GM12878 (cell line): ENCODE data around the gene TRPT1. TPM values are rescaled to one million over a fixed set of nuclear protein-coding genes. Genes with fewer than 3 reads are reported as not detected.
A peak's percentile ranks its signal among the peaks of the same experiment; 100 is the strongest.

Experiments used
- BHLHE40 ChIP-seq, 2 experiments: fragments of 450-650 bp in 1 of 2; IDR thresholded peaks; 2 replicates each; pipeline ENCODE4 v1.6.1; 2011 to 2017; ENCODE audit warnings: low read depth in 2 of 2, borderline replicate concordance in 1 of 2, improper control_type of control experiment in 1 of 2, low read length in 1 of 2, mild to moderate bottlenecking in 1 of 2
- CBFB ChIP-seq: IDR thresholded peaks from 2 replicates; pipeline ENCODE4 v1.6.1; 2016; ENCODE audit warnings: antibody characterized with exemption, low read depth
- CHD1 ChIP-seq: IDR thresholded peaks from 2 replicates; pipeline ENCODE4 v1.6.1; 2012; ENCODE audit warnings: low read depth, low read length, improper control_type of control experiment
- CHD4 ChIP-seq: fragments of 200-600 bp; sonication (generic); IDR thresholded peaks from 2 replicates; pipeline ENCODE4 v1.6.1; 2016; ENCODE audit warnings: mild to moderate bottlenecking
- CREM ChIP-seq: IDR thresholded peaks from 2 replicates; pipeline ENCODE4 v1.6.1; 2014; ENCODE audit warnings: antibody characterized with exemption, low read depth
- DPF2 ChIP-seq: fragments of 450-650 bp; IDR thresholded peaks from 2 replicates; pipeline ENCODE4 v1.6.1; 2017; ENCODE audit warnings: mild to moderate bottlenecking
- EGR1 ChIP-seq, 2 experiments: IDR thresholded peaks; 1 replicate in 1 of 2; 2 replicates in 1 of 2; pipeline ENCODE4 v1.6.1; 2011 to 2012; ENCODE audit warnings: low read depth in 2 of 2, low read length in 2 of 2, borderline replicate concordance in 1 of 2, mild to moderate bottlenecking in 1 of 2, moderate library complexity in 1 of 2
- JUNB ChIP-seq: IDR thresholded peaks from 2 replicates; pipeline ENCODE4 v1.6.1; 2016; ENCODE audit warnings: antibody characterized with exemption, mild to moderate bottlenecking
- MEF2A ChIP-seq: IDR thresholded peaks from 2 replicates; pipeline ENCODE4 v1.6.1; 2011; ENCODE audit warnings: low read depth, mild to moderate bottlenecking, low read length, moderate library complexity; ENCODE audit not compliant: insufficient read depth
- NR2C1 ChIP-seq: fragments of 450-650 bp; IDR thresholded peaks from 2 replicates; pipeline ENCODE4 v1.6.1; 2017; ENCODE audit warnings: antibody characterized with exemption, mild to moderate bottlenecking, moderate library complexity
- NR2F1 ChIP-seq: fragments of 450-650 bp; conservative IDR thresholded peaks from 2 replicates; pipeline ENCODE4 v1.6.1; 2017; ENCODE audit warnings: mild to moderate bottlenecking
- PAX5 ChIP-seq: IDR thresholded peaks from 2 replicates; pipeline ENCODE4 v1.6.1; 2011; ENCODE audit warnings: low read depth, low read length, borderline replicate concordance
- PML ChIP-seq: IDR thresholded peaks from 2 replicates; pipeline ENCODE4 v1.6.1; 2012; ENCODE audit warnings: low read length, inconsistent platforms
- POLR2AphosphoS2 ChIP-seq: IDR thresholded peaks from 2 replicates; pipeline ENCODE4 v1.6.1; 2011; ENCODE audit warnings: low read depth, mild to moderate bottlenecking, low read length, improper control_type of control experiment, moderate library complexity
- POU2F2 ChIP-seq: IDR thresholded peaks from 3 replicates; pipeline ENCODE4 v1.6.1; 2011; ENCODE audit warnings: low read depth, mild to moderate bottlenecking, low read length, borderline replicate concordance
- SMARCA5 ChIP-seq: fragments of 450-650 bp; IDR thresholded peaks from 2 replicates; pipeline ENCODE4 v1.6.1; 2017; ENCODE audit warnings: mild to moderate bottlenecking
- SP1 ChIP-seq: IDR thresholded peaks from one replicate; pipeline ENCODE4 v1.6.1; 2011; ENCODE audit warnings: low read depth, low read length
- TARDBP ChIP-seq: IDR thresholded peaks from 2 replicates; pipeline ENCODE4 v1.6.1; 2016; ENCODE audit warnings: borderline replicate concordance
- TCF12 ChIP-seq: IDR thresholded peaks from 2 replicates; pipeline ENCODE4 v1.6.1; 2011; ENCODE audit warnings: low read depth, mild to moderate bottlenecking, low read length
- TCF3 ChIP-seq: IDR thresholded peaks from 2 replicates; pipeline ENCODE4 v1.6.1; 2012; ENCODE audit warnings: low read depth, mild to moderate bottlenecking, low read length, borderline replicate concordance; ENCODE audit not compliant: insufficient read depth
- USF2 ChIP-seq: IDR thresholded peaks from 2 replicates; pipeline ENCODE4 v1.6.1; 2011; ENCODE audit warnings: low read depth, low read length, improper control_type of control experiment, borderline replicate concordance
- YY1 ChIP-seq: IDR thresholded peaks from 2 replicates; pipeline ENCODE4 v1.6.1; 2011; ENCODE audit warnings: low read depth, mild to moderate bottlenecking, low read length
- ZNF274 ChIP-seq: IDR thresholded peaks from one replicate; pipeline ENCODE4 v1.8.0; 2011; ENCODE audit not compliant: insufficient read length, insufficient read depth
- ZNF687 ChIP-seq: fragments of 450-650 bp; IDR thresholded peaks from 2 replicates; pipeline ENCODE4 v1.6.1; 2017; ENCODE audit warnings: mild to moderate bottlenecking, moderate library complexity
- polyA plus RNA-seq, 11 experiments: library from polyadenylated mRNA; depleted of rRNA in 4 of 11; unstranded in 6 of 11; stranded (reverse) in 5 of 11; fragments of >200 nt; fragmentation: Nextera tagmentation in 4 of 11; fragmentation: Illumina TruSeq in 1 of 11; extraction: Ambion mirVana in 4 of 11; extraction: Trizol in 1 of 11; gene quantifications; 1 replicate in 1 of 11; 2 replicates in 10 of 11; pipeline versions ENCODE4 v1.2.1 to v1.2.3, GENCODE V29; 2011 to 2016; ENCODE audit warnings: inconsistent platforms in 2 of 11, missing spikeins in 2 of 11, low read depth in 1 of 11
- total RNA-seq, 4 experiments: library from RNA; depleted of rRNA in 3 of 4; stranded (reverse); fragments of >200 nt in 3 of 4; fragmentation: Illumina TruSeq in 1 of 4; extraction: Trizol in 1 of 4; gene quantifications; 2 replicates each; pipeline versions ENCODE4 v1.2.1 to v1.2.3, GENCODE V29; 2013 to 2021
- TF ChIP-seq, protein P1 (sequence below): IDR thresholded peaks from 2 replicates; pipeline ENCODE4 v1.6.1; 2011; ENCODE audit warnings: low read depth, mild to moderate bottlenecking, low read length, moderate library complexity, borderline replicate concordance; ENCODE audit errors: extremely low read depth

The TRPT1 gene
- total and polyA plus RNA-seq, 10 of the 15 experiments (the other 5 are each of a cell fraction or from before 2014, with no cell fraction given): 7.1 to 63.0 (median 31.4) TPM

DNA sequence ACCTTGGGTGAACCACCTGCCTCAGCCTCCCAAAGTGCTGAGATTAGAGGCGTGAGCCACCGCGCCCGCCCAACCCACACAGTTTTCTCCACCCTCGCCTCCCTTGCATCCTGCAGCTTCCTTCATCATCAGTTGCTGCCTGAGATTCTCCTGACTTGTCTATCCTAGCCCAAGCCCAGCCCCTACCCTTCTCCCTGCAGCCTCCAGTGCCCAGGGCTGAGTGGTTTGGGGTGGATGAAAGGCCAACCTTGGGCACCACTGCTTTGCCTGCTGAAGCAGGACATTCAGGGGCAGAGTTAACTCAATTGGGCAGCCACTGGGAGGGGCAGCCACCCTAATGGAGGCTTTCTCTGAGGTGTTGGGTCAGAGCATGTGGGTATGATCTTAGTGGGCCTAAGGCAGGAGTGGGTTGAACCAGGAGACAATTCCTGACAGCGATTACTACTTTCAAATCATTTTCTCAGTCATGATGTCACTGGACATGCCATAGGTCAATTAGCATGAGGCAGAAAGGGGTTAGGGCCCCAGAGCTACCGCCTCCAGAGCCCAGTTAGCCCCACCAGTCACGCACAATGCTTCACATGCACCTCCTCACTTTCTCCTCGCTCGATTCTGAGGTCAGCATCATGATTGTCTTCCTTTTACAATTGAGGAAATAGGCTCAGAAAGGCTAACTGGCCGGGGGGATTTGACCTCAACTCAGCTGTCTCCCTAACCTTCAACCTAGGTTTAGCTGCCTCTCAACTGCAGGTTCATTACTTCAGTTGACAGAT, 13.9 kb upstream of the TRPT1 start (continued):
- TF ChIP-seq JUNB: peak; percentile 7; the same call in 1 of the 2 replicates
- TF ChIP-seq DPF2: no peak
- TF ChIP-seq PAX5: peak; percentile 78
- TF ChIP-seq USF2: no peak
- TF ChIP-seq, protein P1, sequence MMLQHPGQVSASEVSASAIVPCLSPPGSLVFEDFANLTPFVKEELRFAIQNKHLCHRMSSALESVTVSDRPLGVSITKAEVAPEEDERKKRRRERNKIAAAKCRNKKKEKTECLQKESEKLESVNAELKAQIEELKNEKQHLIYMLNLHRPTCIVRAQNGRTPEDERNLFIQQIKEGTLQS: no peak
- TF ChIP-seq SP1: peak; percentile 33
- TF ChIP-seq SMARCA5: no peak
- peak; percentile 42 to 69 for TF ChIP-seq BHLHE40 (IDR thresholded peaks at IDR 0.05; ENCODE audit: borderline replicate concordance in 1 of 2, low read depth in 2 of 2, low read length in 1 of 2)
- no peak for TF ChIP-seq TARDBP
- TF ChIP-seq MEF2A: no peak
- peak; percentile 18 for TF ChIP-seq NR2F1
- 0 out of 3 replicates have a peak, but pooled peaks have one; percentile 69 for TF ChIP-seq POU2F2
- TF ChIP-seq TCF12: 0 out of 2 replicates have a peak, but pooled peaks have one; percentile 1
- TF ChIP-seq CBFB: peak; percentile 46
- no peak for TF ChIP-seq CHD1
- TF ChIP-seq EGR1 (IDR thresholded peaks at IDR 0.05; ENCODE audit: borderline replicate concordance in 1 of 2, low read depth in 2 of 2, low read length in 2 of 2): peak in 1 of 2 experiments; percentile 57; a peak in 1 of 3 replicates
- TF ChIP-seq TCF3: 0 out of 2 replicates have a peak, but pooled peaks have one; percentile 26
- TF ChIP-seq ZNF274: no peak
- no peak for TF ChIP-seq PML
- peak; percentile 90 for TF ChIP-seq CREM
- no peak for TF ChIP-seq POLR2AphosphoS2
- TF ChIP-seq YY1: peak; percentile 58
- peak; percentile 70 for TF ChIP-seq ZNF687
- TF ChIP-seq CHD4: no peak
- peak; percentile 46 for TF ChIP-seq NR2C1
